GM12892 (cell line): ENCODE measurements around the gene ZNF316.

ENCODE experiments used
- DNase-seq: peaks from one replicate; pipeline ENCODE4 v3.0.0; 2011; ENCODE audit not compliant: insufficient read length
- FAIRE-seq: peaks from 2 replicates; lab custom pipeline; 2011; peaks lifted over from hg19 to GRCh38; lab: Jason Lieb, UNC
- POLR2A ChIP-seq: IDR thresholded peaks from 2 replicates; pipeline ENCODE4 v1.6.1; 2011; ENCODE audit warnings: low read depth, low read length, control low read depth
- POLR2AphosphoS5 ChIP-seq: IDR thresholded peaks from 2 replicates; pipeline ENCODE4 v1.6.1; 2011; ENCODE audit warnings: low read depth, low read length, control low read depth
- TAF1 ChIP-seq: IDR thresholded peaks from 2 replicates; pipeline ENCODE4 v1.6.1; 2011; ENCODE audit warnings: low read depth, mild to moderate bottlenecking, control low read depth, low read length, borderline replicate concordance

Gene ZNF316

DNA sequence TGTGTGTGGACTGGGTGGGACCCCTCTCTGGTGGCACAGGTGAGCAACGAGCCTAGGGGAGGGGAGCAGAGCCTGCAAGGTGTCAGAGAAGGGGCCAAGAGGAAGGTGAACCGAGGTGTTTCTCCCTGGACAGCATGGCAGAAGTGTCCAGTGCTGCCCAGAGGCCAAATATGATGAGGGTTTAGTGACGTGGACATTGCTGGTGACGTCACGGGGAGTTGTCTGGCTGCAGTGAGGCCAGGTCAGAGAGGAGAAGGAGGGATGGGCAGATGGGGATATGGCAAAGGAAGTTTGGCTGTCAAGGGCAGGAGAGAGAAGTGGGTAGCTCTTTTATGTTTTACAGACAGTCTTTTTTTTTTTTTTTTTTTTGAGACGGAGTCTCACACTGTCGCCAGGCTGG is 24.3 kb upstream of the ZNF316 start:
- no peak for DNase-seq
- FAIRE-seq, result no peak
- no peak for TF ChIP-seq TAF1
- no peak for TF ChIP-seq POLR2A

GRCh38 chr7:6613706-6614105 is 23.4 kb upstream of the ZNF316 start:
- DNase-seq (no peak), FAIRE-seq (no peak)
- no peak for TF ChIP-seq POLR2AphosphoS5
- no peak for TF ChIP-seq POLR2A
- no peak for TF ChIP-seq TAF1

DNA sequence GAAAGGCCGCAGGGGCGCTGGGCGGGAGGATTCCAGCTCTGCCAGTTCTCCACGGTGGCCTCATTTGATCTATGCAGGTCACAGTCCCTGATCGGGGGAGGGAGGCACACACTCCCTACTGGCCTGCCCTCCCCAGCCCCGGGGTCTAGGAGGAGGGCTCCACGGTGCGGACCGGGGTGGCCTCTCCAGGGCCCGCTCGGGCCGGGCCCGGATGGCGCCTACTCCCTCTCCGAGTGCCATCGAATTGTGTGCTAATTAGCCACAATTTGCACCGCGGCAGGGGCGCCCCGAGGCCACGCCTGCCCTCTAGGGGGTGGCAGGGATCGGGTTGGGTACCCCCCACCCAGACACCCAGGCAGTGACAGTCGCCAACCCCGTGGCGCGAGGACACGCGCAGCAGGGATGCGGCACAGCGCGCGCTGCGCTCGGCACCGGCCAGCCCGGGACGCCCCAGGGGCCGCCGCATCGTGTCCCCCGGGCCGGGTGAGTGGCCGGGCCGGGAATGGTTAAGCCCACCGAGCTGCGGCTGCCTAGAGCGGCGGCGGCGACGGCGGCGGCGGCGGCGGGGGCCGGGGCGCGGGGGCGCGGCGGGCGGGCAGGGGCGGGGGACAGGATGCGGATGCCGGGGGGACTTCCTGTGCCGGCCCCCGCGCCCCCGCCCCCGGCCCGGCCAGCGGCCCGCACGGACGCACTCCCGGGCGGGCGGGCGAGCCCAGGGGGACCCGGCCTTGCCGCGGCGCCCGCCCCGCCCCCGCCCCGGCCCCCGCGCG is 22.0 kb upstream of the ZNF316 start, which contains the start of gene ZNF853:
ZNF853 (plus strand) TSS at position 658 of the 770 bp plus-strand sequence. CDS start 565 bp downstream, outside the sequence.
- DNase-seq (no peak), FAIRE-seq (no peak)
- TF ChIP-seq TAF1 (no peak), POLR2A (no peak), POLR2AphosphoS5 (no peak)

GRCh38 chr7:6615723-6616555 is 21.2 kb upstream of the ZNF316 start:
- no peak for DNase-seq

GRCh38 chr7:6616854-6617643 is 20.1 kb upstream of the ZNF316 start:
- DNase-seq (no peak), FAIRE-seq (no peak)
- TF ChIP-seq TAF1, result no peak
- TF ChIP-seq POLR2A, result no peak
- TF ChIP-seq POLR2AphosphoS5, result no peak

More at GRCh38 chr7:6615723-6616555, 21.2 kb upstream of the ZNF316 start:
- TF ChIP-seq TAF1, result no peak
- no peak for TF ChIP-seq POLR2A
- no peak for TF ChIP-seq POLR2AphosphoS5
- FAIRE-seq, result no peak

DNA sequence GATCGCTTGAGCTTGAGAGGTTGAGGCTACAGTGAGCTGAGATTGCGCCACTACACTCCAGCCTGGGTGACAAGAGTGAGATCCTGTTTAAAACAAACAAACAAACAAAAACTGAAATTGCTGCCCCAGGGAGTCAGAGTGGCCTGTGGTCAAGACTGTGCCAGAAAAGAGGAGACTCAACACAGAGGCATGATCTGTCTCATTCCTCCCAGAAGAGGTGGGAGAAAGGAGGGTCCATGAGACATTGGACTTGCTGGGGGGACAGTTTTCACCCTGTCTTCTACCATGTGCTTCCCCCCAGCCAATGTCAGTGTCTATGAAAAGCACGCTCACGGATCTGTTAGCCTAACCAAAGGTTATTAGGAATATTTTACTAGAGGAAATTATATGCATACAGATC is 18.5 kb upstream of the ZNF316 start:
- FAIRE-seq (no peak), DNase-seq (no peak)
- TF ChIP-seq TAF1 (no peak), POLR2A (no peak), POLR2AphosphoS5 (no peak)

- TF ChIP-seq POLR2A (no peak), POLR2AphosphoS5 (no peak)
- DNase-seq, result no peak
- FAIRE-seq, result no peak
These were observed 17.2 kb upstream of the ZNF316 start for GRCh38 chr7:6619961-6620360.

GRCh38 chr7:6621195-6622133 is 15.7 kb upstream of the ZNF316 start:
- DNase-seq (no peak), FAIRE-seq (peak; percentile 5)
- TF ChIP-seq POLR2A (no peak), POLR2AphosphoS5 (no peak), TAF1 (no peak)

DNA sequence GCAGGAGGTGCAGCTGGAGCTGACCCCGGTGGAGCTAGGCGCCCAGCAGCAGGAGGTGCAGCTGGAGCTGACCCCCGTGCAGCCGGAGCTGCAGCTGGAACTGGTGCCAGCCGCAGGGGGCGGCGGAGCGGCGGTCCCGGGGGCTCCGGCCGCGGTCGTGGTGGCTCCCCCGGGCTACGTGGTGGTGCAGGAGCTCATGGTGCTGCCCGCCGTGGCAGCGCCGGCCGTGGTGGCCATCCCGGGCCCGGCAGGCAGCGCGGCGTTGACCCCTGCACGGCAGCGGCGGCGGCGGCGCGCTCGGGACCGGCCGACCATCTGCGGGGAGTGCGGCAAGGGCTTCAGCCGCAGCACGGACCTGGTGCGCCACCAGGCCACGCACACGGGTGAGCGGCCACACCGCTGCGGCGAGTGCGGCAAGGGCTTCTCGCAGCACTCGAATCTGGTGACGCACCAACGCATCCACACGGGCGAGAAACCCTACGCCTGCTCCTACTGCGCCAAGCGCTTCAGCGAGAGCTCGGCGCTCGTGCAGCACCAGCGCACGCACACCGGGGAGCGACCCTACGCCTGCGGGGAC is 14.9 kb upstream of the ZNF316 start:
- DNase-seq, result no peak
- FAIRE-seq, result no peak
- TF ChIP-seq POLR2A (no peak), TAF1 (no peak), POLR2AphosphoS5 (no peak)

DNA sequence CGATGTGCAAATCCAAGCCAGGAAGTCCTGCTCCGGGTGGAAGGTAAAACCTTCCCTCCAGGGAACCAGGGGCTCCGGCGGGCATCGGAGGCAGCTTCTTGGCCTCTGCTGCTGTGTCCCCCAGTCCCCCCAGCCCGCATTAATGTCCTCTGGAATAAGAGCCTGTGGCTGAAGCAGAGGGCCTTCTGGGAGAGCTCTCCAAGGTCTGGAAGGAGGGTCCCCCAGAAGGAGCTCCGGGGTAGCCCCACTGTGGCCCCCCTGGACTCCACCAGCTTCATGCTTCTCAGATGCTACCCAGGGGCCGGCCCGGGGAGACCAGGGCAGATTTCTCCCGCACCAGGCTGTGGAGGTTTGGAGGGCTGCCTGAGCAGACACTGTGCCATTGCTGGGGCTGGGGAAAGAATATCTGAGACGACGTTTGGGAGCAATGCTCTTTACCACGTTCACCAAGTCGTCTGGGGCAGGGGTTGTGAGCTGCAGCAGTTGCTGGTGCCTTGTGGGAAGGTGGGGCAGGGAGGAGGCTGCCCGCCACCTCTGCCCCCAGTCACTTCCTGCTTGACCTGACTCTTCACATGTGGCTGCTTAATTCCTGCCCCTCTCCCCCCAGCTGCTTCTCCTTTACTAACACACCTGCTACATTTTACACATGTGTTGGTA is 13.4 kb upstream of the ZNF316 start:
- no peak for TF ChIP-seq POLR2AphosphoS5
- TF ChIP-seq POLR2A, result no peak
- no peak for TF ChIP-seq TAF1

More for the DNA sequence above, 13.4 kb upstream of the ZNF316 start:
- DNase-seq (no peak), FAIRE-seq (no peak)
